ENCODE data around the gene RAB20.

Gene RAB20

GRCh38 chr13:110524541-110525257 is 36.8 kb downstream of the RAB20 start:
- TF ChIP-seq FOXP2 (optimal IDR thresholded peaks at IDR 0.05; ENCODE audit: borderline replicate concordance, extremely low read depth, extremely low read length, insufficient read depth), result no peak
- TF ChIP-seq TAF1 (IDR thresholded peaks at IDR 0.05; ENCODE audit: borderline replicate concordance, insufficient read depth, low read length), result no peak
- TF ChIP-seq SIN3A (IDR thresholded peaks at IDR 0.05; ENCODE audit: borderline replicate concordance, insufficient read depth, low read length), result no peak

GRCh38 chr13:110523838-110524540 is 37.5 kb downstream of the RAB20 start:
- TF ChIP-seq FOXP2 (optimal IDR thresholded peaks at IDR 0.05; ENCODE audit: borderline replicate concordance, extremely low read depth, extremely low read length, insufficient read depth) (no peak), TAF1 (IDR thresholded peaks at IDR 0.05; ENCODE audit: borderline replicate concordance, insufficient read depth, low read length) (no peak), SIN3A (IDR thresholded peaks at IDR 0.05; ENCODE audit: borderline replicate concordance, insufficient read depth, low read length) (no peak), REST (IDR thresholded peaks at IDR 0.05; ENCODE audit: insufficient read depth in 1 of 2, low read depth in 2 of 2, low read length in 2 of 2) (no peak), POLR2AphosphoS5 (IDR thresholded peaks at IDR 0.05; ENCODE audit: low read depth, low read length) (no peak)

GRCh38 chr13:110523180-110523579 is 38.3 kb downstream of the RAB20 start:
- TF ChIP-seq REST (IDR thresholded peaks at IDR 0.05; ENCODE audit: insufficient read depth in 1 of 2, low read depth in 2 of 2, low read length in 2 of 2) (no peak), SIN3A (IDR thresholded peaks at IDR 0.05; ENCODE audit: borderline replicate concordance, insufficient read depth, low read length) (no peak), TAF1 (IDR thresholded peaks at IDR 0.05; ENCODE audit: borderline replicate concordance, insufficient read depth, low read length) (no peak), FOXP2 (optimal IDR thresholded peaks at IDR 0.05; ENCODE audit: borderline replicate concordance, extremely low read depth, extremely low read length, insufficient read depth) (no peak), POLR2AphosphoS5 (IDR thresholded peaks at IDR 0.05; ENCODE audit: low read depth, low read length) (no peak)

- TF ChIP-seq SIN3A (IDR thresholded peaks at IDR 0.05; ENCODE audit: borderline replicate concordance, insufficient read depth, low read length) (no peak), POLR2AphosphoS5 (IDR thresholded peaks at IDR 0.05; ENCODE audit: low read depth, low read length) (no peak), TAF1 (IDR thresholded peaks at IDR 0.05; ENCODE audit: borderline replicate concordance, insufficient read depth, low read length) (no peak)
These were observed 38.8 kb downstream of the RAB20 start for GRCh38 chr13:110522721-110523120.

- no peak for TF ChIP-seq REST (IDR thresholded peaks at IDR 0.05; ENCODE audit: insufficient read depth in 1 of 2, low read depth in 2 of 2, low read length in 2 of 2)
- TF ChIP-seq TAF1 (IDR thresholded peaks at IDR 0.05; ENCODE audit: borderline replicate concordance, insufficient read depth, low read length), result no peak
These were observed 39.6 kb downstream of the RAB20 start for GRCh38 chr13:110521946-110522345.

- TF ChIP-seq POLR2AphosphoS5 (IDR thresholded peaks at IDR 0.05; ENCODE audit: low read depth, low read length), result no peak
- TF ChIP-seq FOXP2 (optimal IDR thresholded peaks at IDR 0.05; ENCODE audit: borderline replicate concordance, extremely low read depth, extremely low read length, insufficient read depth), result no peak
- no peak for TF ChIP-seq REST (IDR thresholded peaks at IDR 0.05; ENCODE audit: insufficient read depth in 1 of 2, low read depth in 2 of 2, low read length in 2 of 2)
- TF ChIP-seq SIN3A (IDR thresholded peaks at IDR 0.05; ENCODE audit: borderline replicate concordance, insufficient read depth, low read length), result no peak
- TF ChIP-seq TAF1 (IDR thresholded peaks at IDR 0.05; ENCODE audit: borderline replicate concordance, insufficient read depth, low read length), result no peak
These were observed 40.2 kb downstream of the RAB20 start for GRCh38 chr13:110521296-110521680.

All from PFSK-1 (cell line).